GM21717 (cell line): ENCODE data around the gene LOXHD1.

Source experiments
- ATAC-seq: cut with Tn5 transposase; IDR thresholded peaks from one replicate; pipeline ENCODE4 v1.9.1; 2021; ENCODE audit warnings: mild to moderate bottlenecking, moderate library complexity; ENCODE audit not compliant: unreplicated experiment

The LOXHD1 gene

GRCh38 chr18:46456691-46457090 lies 200.3 kb downstream of the LOXHD1 start:
- ATAC-seq: no peak

- no peak for ATAC-seq
Measured at GRCh38 chr18:46452820-46453219, 204.2 kb downstream of the LOXHD1 start.

GRCh38 chr18:46449499-46449898 lies 207.5 kb downstream of the LOXHD1 start:
- no peak for ATAC-seq

- no peak for ATAC-seq
Measured at GRCh38 chr18:46449033-46449432, 208.0 kb downstream of the LOXHD1 start.

GRCh38 chr18:46448347-46448746 lies 208.7 kb downstream of the LOXHD1 start:
- no peak for ATAC-seq

- no peak for ATAC-seq
Measured at GRCh38 chr18:46447792-46448191, 209.2 kb downstream of the LOXHD1 start.

GRCh38 chr18:46447323-46447722 lies 209.7 kb downstream of the LOXHD1 start:
- ATAC-seq: no peak

GRCh38 chr18:46445522-46446313 lies 211.3 kb downstream of the LOXHD1 start:
- no peak for ATAC-seq

GRCh38 chr18:46439037-46439436 lies 218.0 kb downstream of the LOXHD1 start:
- no peak for ATAC-seq

- no peak for ATAC-seq
Measured at GRCh38 chr18:46437061-46437460, 220.0 kb downstream of the LOXHD1 start.

- ATAC-seq: no peak
Measured at GRCh38 chr18:46436621-46437020, 220.4 kb downstream of the LOXHD1 start.

- no peak for ATAC-seq
Measured at GRCh38 chr18:46435031-46435430, 222.0 kb downstream of the LOXHD1 start.

- ATAC-seq: no peak
Measured at GRCh38 chr18:46434629-46435028, 222.4 kb downstream of the LOXHD1 start.

GRCh38 chr18:46433121-46433826 lies 223.7 kb downstream of the LOXHD1 start:
- ATAC-seq: no peak

- no peak for ATAC-seq
Measured at GRCh38 chr18:46431522-46432171, 225.4 kb downstream of the LOXHD1 start.

GRCh38 chr18:46429649-46430224 lies 227.3 kb downstream of the LOXHD1 start:
- ATAC-seq: no peak

- no peak for ATAC-seq
Measured at GRCh38 chr18:46429130-46429529, 227.9 kb downstream of the LOXHD1 start.

- ATAC-seq: no peak
Measured at GRCh38 chr18:46428368-46428767, 228.7 kb downstream of the LOXHD1 start.

- no peak for ATAC-seq
Measured at GRCh38 chr18:46427216-46427995, 229.6 kb downstream of the LOXHD1 start.
